SK-N-SH (cell line): ENCODE data around the gene HDGFL1. TPM values are rescaled to one million over a fixed set of nuclear protein-coding genes. Genes with fewer than 3 reads are reported as not detected.

ENCODE experiments used
- CTCF ChIA-PET: fragments of 300-600, 350-600 bp; formaldehyde crosslinking; extraction: SDS; loops from one replicate; lab custom pipeline; 2021; lab: Yijun Ruan, JAX
- POLR2A ChIA-PET: fragments of 350-600 bp; sonication (Branson Sonifier 250); formaldehyde crosslinking; extraction: SDS; loops from one replicate; lab custom pipeline; 2020; ENCODE audit warnings: antibody characterized with exemption, inconsistent platforms; lab: Yijun Ruan, JAX
- DNase-seq: peaks from one replicate; pipeline ENCODE4 v3.0.0; 2012
- H2AFZ ChIP-seq: fragments of 200-600 bp; sonication (generic); 2 replicates; pipeline ENCODE4 v1.8.1; 2016; ENCODE audit warnings: antibody characterized with exemption, mild to moderate bottlenecking, low read depth
- H3F3A ChIP-seq: fragments of 200-600 bp; sonication (generic); replicated peaks from 2 replicates; pipeline ENCODE3; 2016; ENCODE audit warnings: antibody characterized with exemption, mild to moderate bottlenecking; ENCODE audit not compliant: insufficient read depth
- H3K27ac ChIP-seq, 2 experiments: fragments of 200-500 bp in 1 of 2; fragments of 200-600 bp in 1 of 2; sonication (Bioruptor generic) in 1 of 2; sonication (generic), shearing (Covaris generic) in 1 of 2; 2 replicates each; pipeline versions ENCODE4 v1.5.1 to v1.6.1; 2014 to 2016; ENCODE audit warnings: low read depth in 2 of 2, inconsistent platforms in 1 of 2, low read length in 1 of 2, mild to moderate bottlenecking in 1 of 2, mixed read lengths in 1 of 2
- H3K27me3 ChIP-seq: fragments of 200-600 bp; sonication (generic), shearing (Covaris generic); 2 replicates; pipeline ENCODE4 v1.6.1; 2016; ENCODE audit warnings: mixed run types; ENCODE audit not compliant: insufficient read depth
- H3K36me3 ChIP-seq, 2 experiments: fragments of 200-500 bp in 1 of 2; fragments of 200-600 bp in 1 of 2; sonication (Bioruptor generic) in 1 of 2; sonication (generic) in 1 of 2; replicated peaks in 1 of 2; 2 replicates each; pipeline versions ENCODE3 to v1.5.1; 2014 to 2016; ENCODE audit warnings: low read length in 1 of 2, mild to moderate bottlenecking in 1 of 2; ENCODE audit not compliant: insufficient read depth in 2 of 2, control insufficient read depth in 1 of 2
- H3K4me1 ChIP-seq, 2 experiments: fragments of 200-500 bp in 1 of 2; fragments of 200-600 bp in 1 of 2; sonication (Bioruptor generic) in 1 of 2; sonication (generic), shearing (Covaris generic) in 1 of 2; 2 replicates each; pipeline versions ENCODE4 v1.5.1 to v1.6.1; 2014 to 2016; ENCODE audit warnings: low read depth in 1 of 2, low read length in 1 of 2, mixed run types in 1 of 2; ENCODE audit not compliant: insufficient read depth in 2 of 2, control insufficient read depth in 1 of 2
- H3K4me2 ChIP-seq: fragments of 200-600 bp; sonication (generic), shearing (Covaris generic); 2 replicates; pipeline ENCODE4 v1.6.1; 2017; ENCODE audit warnings: mixed run types
- H3K4me3 ChIP-seq, 2 experiments: fragments of 200-500 bp in 1 of 2; fragments of 200-600 bp in 1 of 2; sonication (Bioruptor generic) in 1 of 2; sonication (generic), shearing (Covaris generic) in 1 of 2; 2 replicates each; pipeline versions ENCODE4 v1.5.1 to v1.8.1; 2014 to 2016; ENCODE audit warnings: low read depth in 2 of 2, inconsistent platforms in 1 of 2, low read length in 1 of 2, mild to moderate bottlenecking in 1 of 2, mixed read lengths in 1 of 2, moderate library complexity in 1 of 2
- H3K79me2 ChIP-seq: fragments of 200-600 bp; sonication (generic); 2 replicates; pipeline ENCODE4 v1.8.1; 2017; ENCODE audit warnings: mild to moderate bottlenecking; ENCODE audit not compliant: insufficient read depth
- H3K9ac ChIP-seq: fragments of 200-600 bp; sonication (generic); 2 replicates; pipeline ENCODE4 v1.6.1; 2017; ENCODE audit warnings: mixed run types
- H3K9me2 ChIP-seq: fragments of 200-600 bp; sonication (generic); 2 replicates; pipeline ENCODE4 v1.6.1; 2017; ENCODE audit warnings: mixed run types
- H3K9me3 ChIP-seq: fragments of 200-600 bp; sonication (generic); 2 replicates; pipeline ENCODE4 v1.6.1; 2017; ENCODE audit warnings: mixed run types, mild to moderate bottlenecking, moderate library complexity
- H4K20me1 ChIP-seq: fragments of 200-600 bp; sonication (generic); 2 replicates; pipeline ENCODE4 v1.6.1; 2017; ENCODE audit warnings: mild to moderate bottlenecking, mixed run types; ENCODE audit not compliant: insufficient read depth
- CTCF ChIP-seq: fragments of 200-600 bp; sonication (generic); IDR thresholded peaks from 2 replicates; pipeline ENCODE4 v1.6.1; 2017; ENCODE audit warnings: antibody characterized with exemption, mild to moderate bottlenecking, moderate library complexity
- EP300 ChIP-seq, 2 experiments: IDR thresholded peaks; 2 replicates each; pipeline versions ENCODE4 v1.4.0 to v1.6.1; 2012; ENCODE audit warnings: borderline replicate concordance in 1 of 2, low read depth in 1 of 2, low read length in 1 of 2
- EZH2phosphoT487 ChIP-seq: fragments of 200-600 bp; sonication (generic); IDR thresholded peaks from 2 replicates; pipeline ENCODE4 v1.6.1; 2017; ENCODE audit warnings: low read depth, mixed run types, mild to moderate bottlenecking, antibody characterized with exemption, moderate library complexity, borderline replicate concordance
- FOXJ3 ChIP-seq: sonication (generic); formaldehyde crosslinking; IDR thresholded peaks from 2 replicates; pipeline ENCODE4 v1.5.1; 2020; ENCODE audit warnings: mild to moderate bottlenecking, missing genetic modification reagents
- FOXM1 ChIP-seq: IDR thresholded peaks from 2 replicates; pipeline ENCODE4 v1.4.0; 2012; ENCODE audit warnings: low read depth, mild to moderate bottlenecking
- JUND ChIP-seq: IDR thresholded peaks from 2 replicates; pipeline ENCODE4 v1.4.0; 2012
- MAX ChIP-seq: IDR thresholded peaks from 2 replicates; pipeline ENCODE4 v1.4.0; 2012; ENCODE audit warnings: low read depth
- NRF1 ChIP-seq: IDR thresholded peaks from 2 replicates; pipeline ENCODE4 v1.6.1; 2012; ENCODE audit warnings: low read depth, mild to moderate bottlenecking, low read length
- PBX3 ChIP-seq: IDR thresholded peaks from 2 replicates; pipeline ENCODE4; 2012
- POLR2AphosphoS5 ChIP-seq: IDR thresholded peaks from 2 replicates; pipeline ENCODE4 v1.6.1; 2012; ENCODE audit warnings: low read depth, low read length
- RCOR1 ChIP-seq: fragments of 150-350 bp; IDR thresholded peaks from 2 replicates; pipeline ENCODE4 v1.6.1; 2017; ENCODE audit warnings: antibody characterized with exemption, low read length
- REST ChIP-seq: IDR thresholded peaks from 2 replicates; pipeline ENCODE4 v1.6.1; 2012; ENCODE audit warnings: mild to moderate bottlenecking, low read depth, low read length, moderate library complexity
- RFX5 ChIP-seq: IDR thresholded peaks from 2 replicates; pipeline ENCODE4 v1.6.1; 2012; ENCODE audit warnings: mild to moderate bottlenecking, improper control_type of control experiment, low read length
- SIN3A ChIP-seq: IDR thresholded peaks from 2 replicates; pipeline ENCODE4 v1.6.1; 2012; ENCODE audit warnings: low read depth, mild to moderate bottlenecking, low read length, moderate library complexity, borderline replicate concordance
- SMC3 ChIP-seq: IDR thresholded peaks from 2 replicates; pipeline ENCODE4 v1.6.1; 2012; ENCODE audit warnings: low read depth, low read length, improper control_type of control experiment
- TAF1 ChIP-seq: IDR thresholded peaks from 2 replicates; pipeline ENCODE4 v1.6.1; 2012; ENCODE audit warnings: low read depth, mild to moderate bottlenecking, low read length, moderate library complexity, borderline replicate concordance
- TEAD4 ChIP-seq: IDR thresholded peaks from 2 replicates; pipeline ENCODE4 v1.4.0; 2012; ENCODE audit warnings: mild to moderate bottlenecking, borderline replicate concordance; ENCODE audit not compliant: insufficient read depth
- USF2 ChIP-seq: fragments of 150-350 bp; IDR thresholded peaks from 2 replicates; pipeline ENCODE4 v1.6.1; 2017; ENCODE audit warnings: antibody characterized with exemption, low read length, low read depth, borderline replicate concordance
- YY1 ChIP-seq: IDR thresholded peaks from 2 replicates; pipeline ENCODE4 v1.4.0; 2012; ENCODE audit warnings: low read depth, mild to moderate bottlenecking
- WGBS: methylation state at CpG from one replicate; pipeline ENCODE4 v1.1.6; 2017; ENCODE audit warnings: low lambda C conversion rate; 5-methylcytosine and 5-hydroxymethylcytosine counted together
- polyA plus RNA-seq, 3 experiments: library from polyadenylated mRNA; depleted of rRNA; stranded (reverse); fragments of >200 nt; gene quantifications; 2 replicates each; pipeline ENCODE4 v1.2.3, GENCODE V29; 2012

Gene HDGFL1
- polyA plus RNA-seq, 1 of the 3 experiments (the other 2 are of a cell fraction), result not detected

GRCh38 chr6:22568854-22569253 lies 512 bp upstream of the HDGFL1 start:
- H3F3A ChIP-seq, result no peaks in the 10 kb centered on the region
- H4K20me1 ChIP-seq, result no peaks in the 10 kb centered on the region
- H3K36me3 ChIP-seq, result no peaks in the 10 kb centered on the region
- no peak overlapping the region for H3K4me3 ChIP-seq
- no peaks in the 10 kb centered on the region for H3K9me3 ChIP-seq
- H3K9ac ChIP-seq, result no peak overlapping the region
- no peak overlapping the region for H2AFZ ChIP-seq
- H3K27me3 ChIP-seq, result no peaks in the 10 kb centered on the region
- TF ChIP-seq REST (no peak), FOXM1 (no peak), FOXJ3 (no peak), TAF1 (no peak), RFX5 (no peak), USF2 (no peak), SIN3A (no peak), JUND (no peak), SMC3 (no peak), RCOR1 (no peak), MAX (no peak), NRF1 (no peak), PBX3 (no peak), TEAD4 (no peak), YY1 (no peak), EZH2phosphoT487 (no peak), POLR2AphosphoS5 (no peak), CTCF (no peak), EP300 (IDR thresholded peaks at IDR 0.05; ENCODE audit: borderline replicate concordance in 1 of 2, low read depth in 1 of 2, low read length in 1 of 2) (no peak)
- H3K79me2 ChIP-seq, result no peaks in the 10 kb centered on the region
- WGBS, result 89% methylated on average over 6 of the region's 6 CpGs
- no peaks in the 10 kb centered on the region for H3K4me1 ChIP-seq
- POLR2A ChIA-PET, result no interaction called here
- no peak for DNase-seq
- no peak overlapping the region; a peak in 1 of 4 replicates for H3K27ac ChIP-seq
- CTCF ChIA-PET, result interaction anchor here (2.1 kb wide), 1 partner anchor 877 kb away, joined by 4 read pairs; no protein-coding TSS in a partner anchor
- no peak overlapping the region for H3K4me2 ChIP-seq
- H3K9me2 ChIP-seq, result no peaks in the 10 kb centered on the region
